NCI-H82 treated with DMSO at 0.1 percent for 48 hours (cell line): ENCODE measurements around the gene NCKIPSD.

Experiments used
- DNase-seq: peaks from one replicate; lab custom pipeline; 2025; ENCODE audit not compliant: unreplicated experiment; lab: John Stamatoyannopoulos, UW

NCKIPSD gene

GRCh38 chr3:48625600-48625999, 60.1 kb downstream of the NCKIPSD start:
- no peak for DNase-seq

GRCh38 chr3:48624767-48625166, 60.9 kb downstream of the NCKIPSD start:
- DNase-seq, result no peak

GRCh38 chr3:48623851-48624547, 61.7 kb downstream of the NCKIPSD start:
- no peak for DNase-seq
